Gastrocnemius medialis (tissue), 4 donors: Measurements from ENCODE around the gene C1QB.

ENCODE experiments used
- POLR2A ChIP-seq, 2 donors: fragments of 450-650 bp; IDR thresholded peaks; one replicate each; pipeline ENCODE4 v1.6.1; 2017; ENCODE audit warnings: antibody characterized with exemption in 2 of 2, mild to moderate bottlenecking in 2 of 2, moderate library complexity in 2 of 2
- TF ChIP-seq, protein P1 (sequence below), 5 experiments: fragments of 450-650 bp in 3 of 5; fragments of 200-600 bp in 2 of 5; sonication (generic) in 2 of 5; IDR thresholded peaks in 4 of 5; conservative IDR thresholded peaks in 1 of 5; 1 replicate in 4 of 5; 2 replicates in 1 of 5; pipeline ENCODE4 v1.5.1; 2016 to 2019; ENCODE audit warnings: antibody characterized with exemption in 5 of 5, mild to moderate bottlenecking in 3 of 5, moderate library complexity in 3 of 5

DNA sequence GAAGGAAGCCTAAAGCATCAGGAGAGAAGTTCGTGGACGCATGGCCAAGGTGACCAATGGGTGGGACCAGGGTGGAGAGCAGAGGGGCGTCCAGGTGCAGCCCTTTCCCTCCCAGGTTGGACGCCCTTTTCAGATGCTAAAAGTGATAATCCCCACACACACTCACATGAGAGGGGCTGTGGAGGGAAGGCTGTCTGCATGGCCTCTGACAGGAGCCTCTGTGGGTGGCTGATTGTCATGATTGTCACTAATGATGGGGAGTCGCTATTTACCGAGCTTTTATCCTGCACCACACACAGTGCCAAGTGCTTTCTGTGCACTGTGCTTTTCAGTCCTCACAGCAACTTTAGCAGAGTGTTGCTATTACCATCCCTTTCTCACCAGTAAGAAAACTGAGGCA lies 43.7 kb upstream of the C1QB start:
- TF ChIP-seq POLR2A (IDR thresholded peaks at IDR 0.05), result no peak
- TF ChIP-seq, protein P1, sequence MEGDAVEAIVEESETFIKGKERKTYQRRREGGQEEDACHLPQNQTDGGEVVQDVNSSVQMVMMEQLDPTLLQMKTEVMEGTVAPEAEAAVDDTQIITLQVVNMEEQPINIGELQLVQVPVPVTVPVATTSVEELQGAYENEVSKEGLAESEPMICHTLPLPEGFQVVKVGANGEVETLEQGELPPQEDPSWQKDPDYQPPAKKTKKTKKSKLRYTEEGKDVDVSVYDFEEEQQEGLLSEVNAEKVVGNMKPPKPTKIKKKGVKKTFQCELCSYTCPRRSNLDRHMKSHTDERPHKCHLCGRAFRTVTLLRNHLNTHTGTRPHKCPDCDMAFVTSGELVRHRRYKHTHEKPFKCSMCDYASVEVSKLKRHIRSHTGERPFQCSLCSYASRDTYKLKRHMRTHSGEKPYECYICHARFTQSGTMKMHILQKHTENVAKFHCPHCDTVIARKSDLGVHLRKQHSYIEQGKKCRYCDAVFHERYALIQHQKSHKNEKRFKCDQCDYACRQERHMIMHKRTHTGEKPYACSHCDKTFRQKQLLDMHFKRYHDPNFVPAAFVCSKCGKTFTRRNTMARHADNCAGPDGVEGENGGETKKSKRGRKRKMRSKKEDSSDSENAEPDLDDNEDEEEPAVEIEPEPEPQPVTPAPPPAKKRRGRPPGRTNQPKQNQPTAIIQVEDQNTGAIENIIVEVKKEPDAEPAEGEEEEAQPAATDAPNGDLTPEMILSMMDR (IDR thresholded peaks at IDR 0.05 in 4 of 5, conservative IDR thresholded peaks at IDR 0.05 in 1 of 5), result no peak
